ENCODE measurements around the gene LLGL2. TPM values are rescaled to one million over a fixed set of nuclear protein-coding genes. Genes with fewer than 3 reads are reported as not detected.

LLGL2 gene
- total and polyA plus RNA-seq, 10 donors, result 28.6 to 153 (median 80.0) TPM

DNA sequence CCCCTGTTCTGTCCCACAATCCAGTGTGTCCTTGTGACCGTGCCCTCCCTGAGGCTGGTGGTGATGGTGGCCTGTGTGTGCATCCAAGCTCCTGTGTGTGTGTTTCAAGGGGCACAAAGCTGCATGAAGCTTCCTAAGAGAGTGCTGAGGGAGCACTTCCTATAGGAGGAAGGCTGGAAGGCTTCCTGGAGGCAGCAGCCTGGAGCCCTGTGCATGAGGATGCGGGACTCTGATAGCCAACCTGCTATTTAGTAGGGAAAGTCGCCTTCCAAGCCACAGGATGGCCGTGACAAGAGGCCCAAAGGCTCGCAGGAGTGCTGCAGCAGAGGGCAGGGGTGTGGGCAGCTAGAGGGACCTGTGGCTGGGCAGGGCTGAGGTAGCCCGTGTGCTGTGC, 70.4 kb downstream of the LLGL2 start:
- Histone ChIP-seq H3K4me1 (peaks cover 0 to 4% (median under 1%) of the 10 kb centered on the region in 6 donors), H3K4me3 (no peak overlapping the region), H3K9me3 (no peaks in the 10 kb centered on the region), H3K36me3 (peaks cover 0 to 45% (median 3%) of the 10 kb centered on the region in 6 donors), H3K27me3 (replicated peaks in 1 of 7) (no peaks in the 10 kb centered on the region), H3K27ac (no peak overlapping the region)
- intact Hi-C loops (cut with DNase I; ENCODE audit: low total_unique reads), result no loop called here
- WGBS, 5 donors, result 78 to 88% (median 85%) methylated on average over 5 to 6 of the region's 6 CpGs
- no peak for TF ChIP-seq POLR2AphosphoS5 (IDR thresholded peaks at IDR 0.05)
- TF ChIP-seq POLR2A (IDR thresholded peaks at IDR 0.05), result no peak
- TF ChIP-seq, protein P1, sequence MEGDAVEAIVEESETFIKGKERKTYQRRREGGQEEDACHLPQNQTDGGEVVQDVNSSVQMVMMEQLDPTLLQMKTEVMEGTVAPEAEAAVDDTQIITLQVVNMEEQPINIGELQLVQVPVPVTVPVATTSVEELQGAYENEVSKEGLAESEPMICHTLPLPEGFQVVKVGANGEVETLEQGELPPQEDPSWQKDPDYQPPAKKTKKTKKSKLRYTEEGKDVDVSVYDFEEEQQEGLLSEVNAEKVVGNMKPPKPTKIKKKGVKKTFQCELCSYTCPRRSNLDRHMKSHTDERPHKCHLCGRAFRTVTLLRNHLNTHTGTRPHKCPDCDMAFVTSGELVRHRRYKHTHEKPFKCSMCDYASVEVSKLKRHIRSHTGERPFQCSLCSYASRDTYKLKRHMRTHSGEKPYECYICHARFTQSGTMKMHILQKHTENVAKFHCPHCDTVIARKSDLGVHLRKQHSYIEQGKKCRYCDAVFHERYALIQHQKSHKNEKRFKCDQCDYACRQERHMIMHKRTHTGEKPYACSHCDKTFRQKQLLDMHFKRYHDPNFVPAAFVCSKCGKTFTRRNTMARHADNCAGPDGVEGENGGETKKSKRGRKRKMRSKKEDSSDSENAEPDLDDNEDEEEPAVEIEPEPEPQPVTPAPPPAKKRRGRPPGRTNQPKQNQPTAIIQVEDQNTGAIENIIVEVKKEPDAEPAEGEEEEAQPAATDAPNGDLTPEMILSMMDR (IDR thresholded peaks at IDR 0.05 in 8 of 11, conservative IDR thresholded peaks at IDR 0.05 in 3 of 11), result no peak
- no peak for DNase-seq

DNA sequence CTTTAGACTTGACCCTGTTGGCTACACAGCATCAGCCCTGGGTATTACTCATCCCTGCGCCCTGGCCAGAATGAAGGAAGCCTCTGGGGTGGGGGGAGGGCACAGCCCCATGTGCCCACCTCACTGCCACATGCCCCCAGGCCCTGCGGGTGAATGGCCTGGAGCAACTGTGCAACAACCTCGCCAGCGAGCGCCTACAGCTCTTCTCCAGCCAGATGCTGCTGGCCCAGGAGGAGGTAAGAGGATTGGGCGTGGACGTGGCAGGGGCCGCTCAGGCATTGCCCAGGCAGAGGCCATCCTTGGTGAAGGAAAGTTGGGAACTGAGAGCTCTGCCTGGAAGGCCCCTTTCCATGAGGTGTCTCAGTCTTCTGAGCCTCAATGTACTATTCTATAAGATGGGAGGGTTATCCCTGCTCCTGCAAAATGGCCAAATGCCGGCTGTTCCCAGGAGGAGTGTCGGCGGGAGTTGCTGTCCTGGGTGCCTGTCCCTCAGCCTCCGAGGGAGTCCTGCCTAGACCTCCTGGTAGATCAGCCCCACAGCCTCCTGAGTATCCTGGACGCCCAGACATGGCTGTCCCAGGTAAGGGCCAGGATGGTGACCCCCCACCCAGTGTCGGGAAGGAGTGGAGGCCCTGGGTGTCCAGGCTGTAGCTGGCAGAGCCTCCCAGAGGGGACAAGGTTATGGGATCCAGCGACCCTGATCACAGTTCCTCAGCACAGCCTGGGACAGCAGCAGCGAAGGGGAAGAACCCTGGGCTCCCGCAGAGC, 71.0 kb downstream of the LLGL2 start:
- TF ChIP-seq POLR2A (IDR thresholded peaks at IDR 0.05), result no peak
- TF ChIP-seq, protein P1 (IDR thresholded peaks at IDR 0.05 in 8 of 11, conservative IDR thresholded peaks at IDR 0.05 in 3 of 11), result no peak
- TF ChIP-seq POLR2AphosphoS5 (IDR thresholded peaks at IDR 0.05), result peak in 1 of 3 donors; percentile 55
- no peaks in the 10 kb centered on the region for H3K27me3 ChIP-seq (replicated peaks in 1 of 7)
- intact Hi-C loops (cut with DNase I; ENCODE audit: low total_unique reads), result no loop called here
- H3K4me3 ChIP-seq, result no peak overlapping the region
- no peak for DNase-seq
- no peaks in the 10 kb centered on the region for H3K4me1 ChIP-seq
- no peaks in the 10 kb centered on the region for H3K9me3 ChIP-seq
- H3K27ac ChIP-seq, result no peak overlapping the region
- peaks cover 0 to 42% (median 3%) of the 10 kb centered on the region in 6 donors for H3K36me3 ChIP-seq
- 88 to 95% (median 90%) methylated on average over 11 to 17 of the region's 17 CpGs for WGBS, 5 donors

DNA sequence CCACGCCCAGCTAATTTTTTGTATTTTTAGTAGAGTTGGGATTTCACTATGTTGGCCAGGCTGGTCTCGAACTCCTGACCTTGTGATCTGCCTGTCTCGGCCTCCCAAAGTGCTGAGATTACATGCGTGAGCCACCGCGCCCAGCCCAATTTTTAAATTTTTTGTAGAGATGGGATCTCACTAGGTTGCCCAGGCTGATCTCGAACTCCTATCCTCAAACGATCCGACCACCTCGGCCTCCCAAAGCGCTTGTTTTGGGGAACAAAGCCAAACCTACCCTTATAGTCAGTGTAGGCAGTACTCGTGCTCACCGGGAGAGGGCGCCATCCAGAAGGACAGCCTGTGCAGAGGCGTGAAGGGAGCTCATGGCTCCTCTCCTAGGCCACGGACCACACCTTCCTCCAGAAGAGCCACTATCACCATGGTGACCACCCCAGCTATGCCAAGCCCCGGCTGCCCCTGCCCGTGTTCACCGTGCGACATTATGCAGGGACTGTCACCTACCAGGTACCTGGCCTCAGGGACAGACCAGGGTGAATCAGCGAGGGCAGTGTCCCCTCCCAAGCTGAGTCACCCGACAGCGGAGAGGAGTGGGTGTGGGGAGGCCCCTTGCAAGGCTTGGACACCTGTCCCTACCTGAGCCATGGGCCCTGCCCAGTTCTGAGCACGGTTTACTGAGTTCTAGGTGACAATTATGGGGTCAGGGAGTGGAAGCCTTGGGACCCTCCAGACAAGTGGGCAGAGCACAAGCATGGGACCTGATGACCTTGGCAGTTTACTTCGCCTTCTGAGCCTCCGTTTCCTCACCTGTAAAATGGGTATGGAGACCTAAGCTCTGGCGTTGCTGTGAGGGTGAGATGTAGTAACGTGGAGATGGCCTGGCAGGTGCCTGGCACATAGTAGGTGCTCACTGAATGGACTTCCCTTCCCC, 75.8 kb downstream of the LLGL2 start:
- TF ChIP-seq POLR2AphosphoS5 (IDR thresholded peaks at IDR 0.05), result peak in 2 of 3 donors; percentile 36 to 58
- TF ChIP-seq, protein P1 (IDR thresholded peaks at IDR 0.05 in 8 of 11, conservative IDR thresholded peaks at IDR 0.05 in 3 of 11), result peak; percentile 27 to 80 (median 68)
- no peak for TF ChIP-seq POLR2A (IDR thresholded peaks at IDR 0.05)
- Histone ChIP-seq H3K9me3 (no peaks in the 10 kb centered on the region), H3K4me1 (peaks cover 0 to 10% (median 3%) of the 10 kb centered on the region in 6 donors), H3K4me3 (no peak overlapping the region), H3K27me3 (replicated peaks in 1 of 7) (no peaks in the 10 kb centered on the region), H3K27ac (no peak overlapping the region), H3K36me3 (peaks cover 0 to 32% (median 0%) of the 10 kb centered on the region in 6 donors)
- intact Hi-C loops (cut with DNase I; ENCODE audit: low total_unique reads), result no loop called here
- peak; percentile 87 for DNase-seq
- 67 to 82% (median 72%) methylated on average over 22 to 28 of the region's 28 CpGs for whole genome bisulfite sequencing, 5 donors
